SU-DHL-6 (cell line): ENCODE data around the gene SRD5A3.

Experiments used
- H2AFZ ChIP-seq: fragments of 200-600 bp; sonication (generic); 2 replicates; pipeline ENCODE4 v1.6.1; 2014; ENCODE audit warnings: low read depth, mild to moderate bottlenecking, moderate library complexity, mixed read lengths, antibody characterized with exemption, low read length; ENCODE audit not compliant: severe bottlenecking
- H3F3A ChIP-seq: fragments of 200-600 bp; shearing (Covaris generic); 2 replicates; pipeline ENCODE4 v1.6.0; 2016; ENCODE audit warnings: antibody characterized with exemption, mild to moderate bottlenecking; ENCODE audit not compliant: insufficient read depth
- H3K27ac ChIP-seq: fragments of 200-600 bp; sonication (generic); 2 replicates; pipeline ENCODE4 v1.5.1; 2016; ENCODE audit warnings: low read depth, mild to moderate bottlenecking, low read length, moderate library complexity, mixed read lengths
- H3K27me3 ChIP-seq: fragments of 200-600 bp; sonication (generic), shearing (Covaris generic); 2 replicates; pipeline ENCODE4 v1.6.0; 2014; ENCODE audit warnings: mild to moderate bottlenecking, low read length
- H3K36me3 ChIP-seq: fragments of 200-600 bp; sonication (generic); 2 replicates; pipeline ENCODE4 v1.6.1; 2014; ENCODE audit warnings: mild to moderate bottlenecking, low read length, mixed read lengths
- H3K4me2 ChIP-seq: fragments of 300-600, 200-600 bp; shearing (Covaris generic), sonication (generic); 2 replicates; pipeline ENCODE4 v1.6.0; 2014; ENCODE audit warnings: low read length, low read depth, mild to moderate bottlenecking; ENCODE audit not compliant: poor library complexity, severe bottlenecking
- H3K4me3 ChIP-seq: fragments of 200-600 bp; sonication (generic); 2 replicates; pipeline ENCODE4 v1.5.1; 2014; ENCODE audit warnings: antibody characterized with exemption, low read length, mild to moderate bottlenecking, mixed read lengths; ENCODE audit not compliant: insufficient read depth, poor library complexity, severe bottlenecking
- H3K79me2 ChIP-seq: fragments of 200-600 bp; sonication (generic); 2 replicates; pipeline ENCODE4 v1.6.1; 2014; ENCODE audit warnings: mild to moderate bottlenecking, low read length, moderate library complexity; ENCODE audit not compliant: insufficient read depth
- H3K9ac ChIP-seq: fragments of 200-600 bp; sonication (generic); 2 replicates; pipeline ENCODE4 v1.7.0; 2014; ENCODE audit warnings: mild to moderate bottlenecking, low read length
- H3K9me2 ChIP-seq: fragments of 200-600 bp; sonication (generic); replicated peaks from 2 replicates; pipeline ENCODE4 v1.6.1; 2014; ENCODE audit warnings: low read length; ENCODE audit not compliant: insufficient read depth
- H3K9me3 ChIP-seq: fragments of 200-600 bp; sonication (generic); 2 replicates; pipeline ENCODE4 v1.6.1; 2014; ENCODE audit warnings: low read length, mixed read lengths; ENCODE audit not compliant: insufficient read depth
- H4K20me1 ChIP-seq: fragments of 200-600 bp; sonication (generic); 2 replicates; pipeline ENCODE4 v1.6.1; 2014; ENCODE audit warnings: low read depth, mild to moderate bottlenecking, antibody characterized with exemption, low read length, moderate library complexity, mixed read lengths
- CTCF ChIP-seq: fragments of 200-600 bp; sonication (generic); IDR thresholded peaks from one replicate; pipeline ENCODE4 v1.5.1; 2017; ENCODE audit warnings: antibody characterized with exemption, mild to moderate bottlenecking, low read length, moderate library complexity; ENCODE audit not compliant: insufficient read depth, poor library complexity, severe bottlenecking
- EZH2phosphoT487 ChIP-seq: fragments of 200-600 bp; sonication (generic), shearing (Covaris generic); conservative IDR thresholded peaks from 2 replicates; pipeline ENCODE4 v1.6.1; 2018; ENCODE audit warnings: mild to moderate bottlenecking, antibody characterized with exemption, low read length, moderate library complexity, mixed read lengths

The SRD5A3 gene

GRCh38 chr4:55330241-55330640, 15.8 kb upstream of the SRD5A3 start:
- Histone ChIP-seq H2AFZ (no peak overlapping the region), H3K9me2 (no peaks in the 10 kb centered on the region), H3K4me3 (no peak overlapping the region), H3K79me2 (no peaks in the 10 kb centered on the region), H3K36me3 (no peaks in the 10 kb centered on the region), H4K20me1 (no peaks in the 10 kb centered on the region), H3K27me3 (no peaks in the 10 kb centered on the region), H3F3A (no peaks in the 10 kb centered on the region), H3K9me3 (no peaks in the 10 kb centered on the region), H3K27ac (no peak overlapping the region), H3K4me2 (no peak overlapping the region), H3K9ac (no peak overlapping the region)
- no peak for TF ChIP-seq CTCF
- TF ChIP-seq EZH2phosphoT487, result no peak

- no peak overlapping the region for H2AFZ ChIP-seq
- H3F3A ChIP-seq, result no peaks in the 10 kb centered on the region
- H3K9ac ChIP-seq, result no peak overlapping the region
- H3K27me3 ChIP-seq, result no peaks in the 10 kb centered on the region
- H3K9me2 ChIP-seq, result no peaks in the 10 kb centered on the region
- no peaks in the 10 kb centered on the region for H3K79me2 ChIP-seq
- no peak for TF ChIP-seq EZH2phosphoT487
- no peak for TF ChIP-seq CTCF
- no peaks in the 10 kb centered on the region for H3K9me3 ChIP-seq
- H3K36me3 ChIP-seq, result no peaks in the 10 kb centered on the region
- H3K4me2 ChIP-seq, result no peak overlapping the region
- H3K4me3 ChIP-seq, result no peak overlapping the region
- H3K27ac ChIP-seq, result no peak overlapping the region
- H4K20me1 ChIP-seq, result no peaks in the 10 kb centered on the region
Observed at GRCh38 chr4:55336138-55337034, 9.7 kb upstream of the SRD5A3 start.

- Histone ChIP-seq H3K27me3 (no peaks in the 10 kb centered on the region), H4K20me1 (no peaks in the 10 kb centered on the region), H3K36me3 (no peaks in the 10 kb centered on the region), H3F3A (no peaks in the 10 kb centered on the region), H3K79me2 (no peaks in the 10 kb centered on the region), H3K9ac (no peak overlapping the region), H3K9me3 (no peaks in the 10 kb centered on the region), H3K4me3 (no peak overlapping the region), H2AFZ (no peak overlapping the region), H3K4me2 (no peak overlapping the region), H3K27ac (no peak overlapping the region), H3K9me2 (no peaks in the 10 kb centered on the region)
- no peak for TF ChIP-seq CTCF
- no peak for TF ChIP-seq EZH2phosphoT487
Observed at GRCh38 chr4:55337944-55338343, 8.1 kb upstream of the SRD5A3 start.
